GM18867 (cell line): ENCODE data around the gene SAMD4A.

Experiments used
- ATAC-seq: cut with Tn5 transposase; IDR thresholded peaks from one replicate; pipeline ENCODE4 v1.9.1; 2021; ENCODE audit warnings: mild to moderate bottlenecking, moderate library complexity; ENCODE audit not compliant: unreplicated experiment

The SAMD4A gene

GRCh38 chr14:54564868-54565784 is 1.8 kb upstream of the SAMD4A start:
- ATAC-seq: peak; percentile 43

- peak; percentile 59 for ATAC-seq
Measured at GRCh38 chr14:54565785-54566409, 1.0 kb upstream of the SAMD4A start.

GRCh38 chr14:54567224-54567638 is 303 bp downstream of the SAMD4A start:
- ATAC-seq: no peak

GRCh38 chr14:54567639-54568561 is 972 bp downstream of the SAMD4A start:
- peak; percentile 27 for ATAC-seq

- ATAC-seq: no peak
Measured at GRCh38 chr14:54568821-54569595, 2.1 kb downstream of the SAMD4A start.

- ATAC-seq: no peak
Measured at GRCh38 chr14:54570047-54570446, 3.1 kb downstream of the SAMD4A start.

GRCh38 chr14:54570631-54571415 is 3.9 kb downstream of the SAMD4A start:
- ATAC-seq: no peak

- ATAC-seq: no peak
Measured at GRCh38 chr14:54572316-54572715, 5.4 kb downstream of the SAMD4A start.

GRCh38 chr14:54574528-54574927 is 7.6 kb downstream of the SAMD4A start:
- ATAC-seq: no peak

GRCh38 chr14:54577494-54577893 is 10.6 kb downstream of the SAMD4A start:
- ATAC-seq: no peak

GRCh38 chr14:54577977-54578376 is 11.0 kb downstream of the SAMD4A start:
- ATAC-seq: no peak

- ATAC-seq: no peak
Measured at GRCh38 chr14:54579621-54580020, 12.7 kb downstream of the SAMD4A start.

- ATAC-seq: no peak
Measured at GRCh38 chr14:54580933-54581332, 14.0 kb downstream of the SAMD4A start.

GRCh38 chr14:54582334-54582733 is 15.4 kb downstream of the SAMD4A start:
- no peak for ATAC-seq

- no peak for ATAC-seq
Measured at GRCh38 chr14:54584097-54584496, 17.2 kb downstream of the SAMD4A start.

- no peak for ATAC-seq
Measured at GRCh38 chr14:54585214-54585613, 18.3 kb downstream of the SAMD4A start.

- ATAC-seq: no peak
Measured at GRCh38 chr14:54589076-54589475, 22.1 kb downstream of the SAMD4A start.

GRCh38 chr14:54589843-54590242 is 22.9 kb downstream of the SAMD4A start:
- ATAC-seq: no peak

GRCh38 chr14:54590481-54590880 is 23.6 kb downstream of the SAMD4A start:
- no peak for ATAC-seq

- no peak for ATAC-seq
Measured at GRCh38 chr14:54591461-54591860, 24.5 kb downstream of the SAMD4A start.
